Progenitor cell of endocrine pancreas (in vitro differentiated cells): ENCODE measurements around the gene NXF1. TPM values are rescaled to one million over a fixed set of nuclear protein-coding genes. Genes with fewer than 3 reads are reported as not detected.
"Not testable (repeated sequence)": the region's sequence is repeated elsewhere in the genome, so short reads cannot be mapped to it uniquely, and the experiment has no call there.

Source experiments
- DNase-seq: peaks from one replicate; pipeline ENCODE4 v3.0.0; 2021; ENCODE audit warnings: low spot score; ENCODE audit not compliant: unreplicated experiment
- H3K27ac Mint-ChIP-seq: 2 replicates; pipeline ENCODE4 v1.8.0; 2021; ENCODE audit warnings: mild to moderate bottlenecking, moderate library complexity, mixed read lengths
- H3K27me3 Mint-ChIP-seq: 2 replicates; pipeline ENCODE4 v1.8.0; 2021; ENCODE audit warnings: mixed read lengths
- H3K36me3 Mint-ChIP-seq: 2 replicates; pipeline ENCODE4 v1.8.0; 2022; ENCODE audit warnings: mixed read lengths; ENCODE audit not compliant: insufficient read depth
- H3K4me1 Mint-ChIP-seq: 2 replicates; pipeline ENCODE4 v1.8.0; 2021; ENCODE audit warnings: low read depth, mixed read lengths
- H3K4me3 Mint-ChIP-seq: 2 replicates; pipeline ENCODE4 v1.8.0; 2021; ENCODE audit warnings: low read depth, mild to moderate bottlenecking, moderate library complexity, mixed read lengths
- H3K9me3 Mint-ChIP-seq: 2 replicates; pipeline ENCODE4 v1.8.0; 2021; ENCODE audit warnings: low read depth, mixed read lengths
- total RNA-seq: library from RNA; stranded (reverse); gene quantifications from 2 replicates; pipeline ENCODE4 v1.2.1, GENCODE V29; 2021
- TF ChIP-seq, protein P1 (sequence below): fragments of 200-600 bp; sonication (generic); IDR thresholded peaks from one replicate; pipeline ENCODE4 v1.5.0; 2021; ENCODE audit warnings: antibody characterized with exemption, mild to moderate bottlenecking; ENCODE audit not compliant: unreplicated experiment

The NXF1 gene
- total RNA-seq, 1 donor from 2014 or later: 130 TPM

DNA sequence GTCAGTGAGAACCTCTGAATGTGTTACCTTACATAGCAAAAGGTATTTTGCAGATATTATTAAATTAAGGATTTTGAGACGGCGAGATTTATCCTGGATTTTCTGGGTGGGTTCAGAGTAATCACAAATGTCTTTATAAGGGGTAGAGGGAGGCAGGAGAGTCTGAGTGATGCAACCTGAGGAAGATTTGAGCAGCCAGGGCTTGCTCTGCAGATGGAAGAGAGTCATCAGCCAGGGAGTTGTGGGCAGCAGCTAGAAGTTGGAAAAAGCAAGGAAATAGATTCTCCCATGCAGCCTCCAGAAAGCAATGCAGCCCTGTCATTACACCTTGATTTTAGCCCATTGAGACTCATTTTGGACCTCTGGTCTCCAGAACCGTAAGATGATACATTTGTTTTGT lies 38.2 kb upstream of the NXF1 start:
- Mint-ChIP-seq H3K27me3 (no peaks in the 10 kb centered on the region), H3K9me3 (peaks cover 3% of the 10 kb centered on the region), H3K4me3 (no peak overlapping the region), H3K27ac (peak overlapping the region; percentile 86), H3K4me1 (peaks cover 9% of the 10 kb centered on the region), H3K36me3 (peaks cover 2% of the 10 kb centered on the region)
- DNase-seq: no peak
- TF ChIP-seq, protein P1, sequence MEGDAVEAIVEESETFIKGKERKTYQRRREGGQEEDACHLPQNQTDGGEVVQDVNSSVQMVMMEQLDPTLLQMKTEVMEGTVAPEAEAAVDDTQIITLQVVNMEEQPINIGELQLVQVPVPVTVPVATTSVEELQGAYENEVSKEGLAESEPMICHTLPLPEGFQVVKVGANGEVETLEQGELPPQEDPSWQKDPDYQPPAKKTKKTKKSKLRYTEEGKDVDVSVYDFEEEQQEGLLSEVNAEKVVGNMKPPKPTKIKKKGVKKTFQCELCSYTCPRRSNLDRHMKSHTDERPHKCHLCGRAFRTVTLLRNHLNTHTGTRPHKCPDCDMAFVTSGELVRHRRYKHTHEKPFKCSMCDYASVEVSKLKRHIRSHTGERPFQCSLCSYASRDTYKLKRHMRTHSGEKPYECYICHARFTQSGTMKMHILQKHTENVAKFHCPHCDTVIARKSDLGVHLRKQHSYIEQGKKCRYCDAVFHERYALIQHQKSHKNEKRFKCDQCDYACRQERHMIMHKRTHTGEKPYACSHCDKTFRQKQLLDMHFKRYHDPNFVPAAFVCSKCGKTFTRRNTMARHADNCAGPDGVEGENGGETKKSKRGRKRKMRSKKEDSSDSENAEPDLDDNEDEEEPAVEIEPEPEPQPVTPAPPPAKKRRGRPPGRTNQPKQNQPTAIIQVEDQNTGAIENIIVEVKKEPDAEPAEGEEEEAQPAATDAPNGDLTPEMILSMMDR: no peak

DNA sequence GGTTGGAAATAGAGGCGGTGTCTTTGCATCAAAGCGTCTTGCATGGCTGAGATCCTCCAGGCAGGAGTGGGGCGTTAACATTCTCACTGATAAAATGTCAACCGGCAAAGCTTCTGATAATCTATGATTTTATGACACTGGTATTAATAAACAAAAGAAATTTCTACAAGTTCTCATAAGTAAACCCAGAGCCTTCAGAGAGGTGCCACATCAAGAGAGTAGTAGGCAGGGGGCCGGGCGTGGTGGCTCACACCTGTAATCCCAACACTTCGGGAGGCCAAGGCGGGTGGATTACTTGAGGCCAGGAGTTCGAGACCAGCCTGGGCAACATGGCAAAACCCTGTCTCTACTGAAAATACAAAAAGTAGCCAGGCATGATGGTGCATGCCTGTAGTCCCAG lies 37.7 kb upstream of the NXF1 start:
- H3K4me3 Mint-ChIP-seq, H3K36me3 Mint-ChIP-seq, H3K27me3 Mint-ChIP-seq, H3K4me1 Mint-ChIP-seq, H3K9me3 Mint-ChIP-seq, H3K27ac Mint-ChIP-seq, DNase-seq: not testable (repeated sequence)

DNA sequence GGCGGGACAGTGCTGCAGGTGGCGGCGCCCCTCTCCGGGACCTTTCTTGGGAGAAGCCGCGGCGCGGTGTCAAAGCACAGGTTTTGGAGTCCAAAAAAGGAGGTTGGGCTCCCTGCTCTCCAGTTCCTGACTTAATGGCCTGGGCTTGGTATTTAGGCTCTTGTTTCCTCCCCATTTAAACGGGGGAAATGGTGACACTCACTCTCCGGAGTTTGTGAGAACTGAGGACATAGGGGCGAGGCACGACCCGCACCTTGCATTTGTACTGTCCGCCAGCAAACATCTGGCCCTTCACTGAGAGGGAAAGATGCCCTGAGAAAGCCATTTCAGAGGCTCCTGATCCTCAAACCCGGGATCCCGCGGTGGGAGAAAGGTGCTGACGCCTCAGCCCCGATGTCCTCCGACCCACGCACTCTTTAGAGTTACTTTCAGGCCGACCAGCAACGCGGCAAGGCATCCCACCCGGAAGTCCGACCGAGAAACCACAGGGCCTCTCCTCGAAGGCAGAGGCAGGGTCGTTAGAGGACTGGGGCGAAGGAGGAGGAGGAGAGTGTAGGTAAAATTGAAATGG lies 37.0 kb upstream of the NXF1 start:
- Mint-ChIP-seq H3K27ac (no peak overlapping the region), H3K4me1 (peaks cover 11% of the 10 kb centered on the region), H3K27me3 (no peaks in the 10 kb centered on the region), H3K36me3 (peaks cover 6% of the 10 kb centered on the region), H3K4me3 (no peak overlapping the region), H3K9me3 (peaks cover 3% of the 10 kb centered on the region)
- DNase-seq: peak; percentile 23
- TF ChIP-seq, protein P1: no peak

DNA sequence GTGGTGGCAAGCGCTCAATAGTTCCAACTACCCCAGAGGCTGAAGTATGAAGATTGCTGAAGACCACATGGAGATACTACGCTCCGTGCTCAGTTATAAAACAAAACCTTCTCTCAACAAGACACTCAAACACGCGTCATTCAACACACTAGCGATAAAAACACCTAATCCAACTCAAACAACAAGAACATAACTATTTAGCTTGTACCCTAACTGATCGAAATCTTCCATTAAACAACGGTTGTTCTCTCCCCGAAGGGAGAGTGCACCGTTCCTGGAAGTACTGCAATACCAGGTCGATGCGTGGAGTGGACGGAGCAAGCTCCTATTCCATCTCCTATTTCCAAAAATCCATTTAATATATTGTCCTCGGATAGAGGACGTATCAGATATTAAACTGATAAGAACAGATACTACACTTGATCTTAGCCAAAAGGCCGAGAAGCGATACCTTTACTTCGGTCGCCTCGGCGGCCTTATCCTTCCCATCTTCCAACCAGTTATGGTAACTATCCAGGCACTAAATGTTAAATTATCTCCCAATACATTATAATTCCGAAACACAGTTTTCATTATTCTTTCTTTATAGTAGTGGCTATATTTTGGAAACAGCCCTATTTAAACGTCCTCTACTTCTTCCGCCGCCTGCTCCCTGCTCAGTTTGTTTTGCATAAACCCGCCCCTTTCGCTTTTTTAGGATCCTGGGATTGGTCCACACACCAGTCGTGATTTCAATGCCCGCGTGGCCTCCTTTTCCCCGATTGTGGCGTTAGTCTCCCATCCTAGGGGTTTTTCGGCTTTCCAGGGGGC lies 36.3 kb upstream of the NXF1 start:
- Mint-ChIP-seq H3K36me3 (peaks cover 6% of the 10 kb centered on the region), H3K9me3 (no peaks in the 10 kb centered on the region), H3K4me1 (peaks cover 11% of the 10 kb centered on the region), H3K4me3 (no peak overlapping the region), H3K27me3 (no peaks in the 10 kb centered on the region), H3K27ac (no peak overlapping the region)
- TF ChIP-seq, protein P1: no peak
- peak; percentile 74 for DNase-seq

DNA sequence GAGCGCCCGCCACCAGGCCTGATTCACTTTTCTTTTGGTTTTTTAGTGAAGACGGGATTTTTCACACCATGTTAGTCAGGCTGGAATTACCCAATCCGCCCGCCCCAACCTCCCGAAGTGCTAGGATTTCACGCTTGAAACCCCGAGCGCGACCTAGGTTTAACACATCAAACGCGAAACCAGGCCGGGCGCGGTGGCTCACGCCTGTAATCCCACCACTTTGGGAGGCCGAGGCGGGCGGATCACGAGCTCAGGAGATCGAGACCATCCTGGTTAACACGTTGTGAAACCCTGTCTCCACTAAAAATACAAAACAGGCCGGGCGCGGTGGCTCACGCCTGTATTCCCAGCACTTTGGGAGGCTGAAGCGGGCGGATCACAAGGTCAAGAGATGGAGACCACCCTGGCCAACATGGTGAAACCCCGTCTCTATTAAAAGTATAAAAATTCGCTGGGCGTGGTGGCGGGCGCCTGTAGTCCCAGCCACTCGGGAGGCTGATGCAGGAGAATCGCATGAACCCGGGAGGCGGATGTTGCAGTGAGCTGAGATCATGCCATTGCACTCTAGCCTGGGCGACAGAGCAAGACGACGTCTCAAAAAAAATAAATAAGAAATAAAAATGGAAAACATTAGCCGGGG lies 35.6 kb upstream of the NXF1 start:
- peak; percentile 35 for DNase-seq
- peaks cover 11% of the 10 kb centered on the region for H3K4me1 Mint-ChIP-seq
- not testable (repeated sequence) for H3K27ac Mint-ChIP-seq, H3K36me3 Mint-ChIP-seq, H3K9me3 Mint-ChIP-seq, H3K27me3 Mint-ChIP-seq, H3K4me3 Mint-ChIP-seq

DNA sequence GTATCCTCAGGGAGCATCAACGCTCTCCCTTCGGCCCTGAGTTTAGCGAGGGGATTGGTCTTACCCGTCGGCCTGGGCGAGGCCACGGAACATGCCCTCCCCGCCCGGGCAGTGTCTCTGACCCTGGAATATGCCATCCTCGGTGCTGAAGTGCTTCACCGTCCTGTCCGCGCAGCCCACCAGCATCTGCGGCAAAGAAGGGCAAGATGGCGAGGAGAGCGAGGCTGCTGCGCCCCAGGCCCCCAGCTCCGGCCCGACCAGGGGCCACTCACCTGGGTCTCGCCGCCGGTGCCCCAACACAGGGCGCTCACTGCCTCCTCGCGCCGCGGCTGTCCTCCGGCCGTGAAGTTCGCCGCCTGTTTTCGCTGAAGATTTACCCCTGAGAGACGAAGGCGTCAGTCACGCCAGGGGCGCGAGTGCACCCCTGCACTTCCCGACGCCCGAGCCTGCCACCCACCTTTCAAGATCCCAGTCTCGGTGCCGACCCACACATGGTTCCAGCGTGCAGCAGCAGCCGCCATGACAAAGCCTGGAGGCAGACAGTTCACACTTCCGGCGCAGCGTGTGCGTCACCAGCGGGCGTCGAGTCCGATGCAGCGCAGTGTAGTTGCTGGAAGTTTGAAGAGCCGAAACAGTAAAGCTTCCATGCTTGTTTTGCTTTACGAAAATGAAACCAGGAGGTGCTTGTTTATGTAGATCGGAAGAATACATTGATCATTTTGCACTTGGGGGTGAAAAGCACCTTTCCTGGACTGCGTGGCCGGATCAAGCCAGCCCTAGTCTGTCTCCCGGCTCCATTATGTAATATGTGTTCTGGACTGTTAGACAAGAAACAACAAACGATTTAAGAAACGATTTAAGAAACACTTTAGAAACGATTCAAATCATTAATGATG lies 34.1 kb upstream of the NXF1 start, which contains the start of gene WDR74:
TSS of gene WDR74 (minus strand) at position 541 of the 896 bp plus-strand sequence. CDS start at position 521, 20 bp downstream.
- no peaks in the 10 kb centered on the region for H3K27me3 Mint-ChIP-seq
- H3K36me3 Mint-ChIP-seq: peaks cover 10% of the 10 kb centered on the region
- H3K27ac Mint-ChIP-seq: no peak within 1 kb of the TSS
- TF ChIP-seq, protein P1: no peak
- DNase-seq: peak; percentile 64
- peaks cover 11% of the 10 kb centered on the region for H3K4me1 Mint-ChIP-seq
- H3K9me3 Mint-ChIP-seq: no peaks in the 10 kb centered on the region
- no peak within 1 kb of the TSS for H3K4me3 Mint-ChIP-seq
